Stimulated activated CD4-positive, alpha-beta T cell treated with anti-CD3 and anti-CD28 coated beads, Interleukin-12 subunit alpha, Interleukin-12 subunit beta, amount 100 ng/mL, for 24 hours (primary cell): Measurements from ENCODE around the gene CCDC80.
"Not testable (repeated sequence)": the region's sequence is repeated elsewhere in the genome, so short reads cannot be mapped to it uniquely, and the experiment has no call there.

Experiments used
- DNase-seq, 2 experiments: peaks; one replicate each; pipeline ENCODE4 v3.0.0-alpha.2; 2020; ENCODE audit warnings: low read depth in 2 of 2

The CCDC80 gene

GRCh38 chr3:112585782-112586181 is 55.2 kb downstream of the CCDC80 start:
- no peak for DNase-seq

GRCh38 chr3:112583105-112583504 is 57.8 kb downstream of the CCDC80 start:
- DNase-seq, result no peak

GRCh38 chr3:112582244-112582874 is 58.6 kb downstream of the CCDC80 start:
- peak in 1 of 2 experiments; percentile 7 for DNase-seq

GRCh38 chr3:112579697-112580096 is 61.2 kb downstream of the CCDC80 start:
- no peak for DNase-seq

GRCh38 chr3:112579232-112579631 is 61.7 kb downstream of the CCDC80 start:
- DNase-seq, result no peak

- no peak for DNase-seq
Measured at GRCh38 chr3:112572701-112573100, 68.2 kb downstream of the CCDC80 start.

GRCh38 chr3:112569265-112569664 is 71.7 kb downstream of the CCDC80 start:
- DNase-seq, result no peak

- DNase-seq, result no peak
Measured at GRCh38 chr3:112568642-112569041, 72.3 kb downstream of the CCDC80 start.

GRCh38 chr3:112564940-112565305 is 76.0 kb downstream of the CCDC80 start:
- no peak for DNase-seq

GRCh38 chr3:112564247-112564939 is 76.5 kb downstream of the CCDC80 start:
- not testable (repeated sequence) for DNase-seq

- peak; percentile 97 to 98 for DNase-seq
Measured at GRCh38 chr3:112561734-112562529, 79.0 kb downstream of the CCDC80 start, which contains the start of the genes ATG3 and SLC35A5. Gene ATG3, minus strand, starts transcription at chr3:112561962. Its CDS starts 434 bp downstream, at chr3:112561528. Gene SLC35A5, plus strand, starts transcription at chr3:112562045. Its CDS starts 1,359 bp downstream, at chr3:112563404.

- peak in 1 of 2 experiments; percentile 75 for DNase-seq
Measured at GRCh38 chr3:112561484-112561733, 79.5 kb downstream of the CCDC80 start.

- peak; percentile 48 to 71 for DNase-seq
Measured at GRCh38 chr3:112560721-112561483, 80.0 kb downstream of the CCDC80 start.

- no peak for DNase-seq
Measured at GRCh38 chr3:112560307-112560706, 80.6 kb downstream of the CCDC80 start.

GRCh38 chr3:112557976-112558375 is 83.0 kb downstream of the CCDC80 start:
- no peak for DNase-seq

- no peak for DNase-seq
Measured at GRCh38 chr3:112555535-112556170, 85.3 kb downstream of the CCDC80 start.

- DNase-seq, result no peak
Measured at GRCh38 chr3:112550859-112551258, 90.1 kb downstream of the CCDC80 start.
